Ovary (tissue), 9 donors: ENCODE measurements around the gene SLC13A2. TPM values are rescaled to one million over a fixed set of nuclear protein-coding genes. Genes with fewer than 3 reads are reported as not detected.
"Not testable (repeated sequence)": the region's sequence is repeated elsewhere in the genome, so short reads cannot be mapped to it uniquely, and the experiment has no call there.

ENCODE experiments used
- DNase-seq, 5 donors: peaks; one replicate each; pipeline ENCODE4 v3.0.0-alpha.2; 2019 to 2020
- H3K27ac ChIP-seq, 2 donors: fragments of 200-600 bp; one replicate each; pipeline versions ENCODE4 v1.5.1 to v1.8.0; 2019 to 2022
- H3K27me3 ChIP-seq: fragments of 200-600 bp; one replicate; pipeline ENCODE4 v1.8.0; 2022
- H3K36me3 ChIP-seq: fragments of 200-600 bp; sonication (generic); one replicate; pipeline ENCODE4 v1.5.1; 2019
- H3K4me1 ChIP-seq: one replicate; pipeline ENCODE4 v1.8.1; 2013; ENCODE audit warnings: mild to moderate bottlenecking, moderate library complexity; ENCODE audit not compliant: insufficient read depth
- H3K4me3 ChIP-seq: fragments of 200-600 bp; sonication (generic); one replicate; pipeline ENCODE4 v1.5.1; 2017
- H3K9me3 ChIP-seq, 2 donors: fragments of 200-600 bp in 1 of 2; sonication (generic) in 1 of 2; one replicate each; pipeline versions ENCODE4 v1.5.1 to v1.8.1; 2013 to 2019; ENCODE audit warnings: mild to moderate bottlenecking in 1 of 2, moderate library complexity in 1 of 2
- EP300 ChIP-seq: sonication (generic); formaldehyde crosslinking; IDR thresholded peaks from one replicate; pipeline ENCODE4 v1.6.1; 2017; ENCODE audit warnings: antibody characterized with exemption
- POLR2A ChIP-seq: fragments of 450-650 bp; IDR thresholded peaks from one replicate; pipeline ENCODE4 v1.6.1; 2017; ENCODE audit warnings: antibody characterized with exemption, mild to moderate bottlenecking, moderate library complexity
- WGBS, 3 donors: extraction: QIAGEN DNeasy Blood & Tissue Kit in 1 of 3; methylation state at CpG; one replicate each; pipeline versions ENCODE4 v1.1.5 to v1.1.7; 2013 to 2017; 5-methylcytosine and 5-hydroxymethylcytosine counted together
- intact Hi-C, 4 donors: fragments of 100-400 bp; cut with DNase I; formaldehyde crosslinking; loops; one replicate each; pipeline versions ENCODE4 v1.11.0 to v1.15.1; 2022 to 2023
- polyA plus RNA-seq, 2 donors: library from polyadenylated mRNA; stranded (reverse); fragments of 200-250 nt in 1 of 2; fragments of 350-450 nt in 1 of 2; fragmentation: Illumina TruSeq in 1 of 2; extraction: RNeasy Lipid Tissue Mini Kit (QIAGEN cat#74804) in 1 of 2; gene quantifications; one replicate each; pipeline ENCODE4 v1.2.3, GENCODE V29; 2013 to 2014
- total RNA-seq, 7 donors: library from RNA; depleted of rRNA in 2 of 7; stranded (reverse); fragments of >200 nt in 2 of 7; fragmentation: NEBNext Ultra II Directional in 3 of 7; extraction: Animal tissue kit (Norgen Biotek cat#: 25700) in 3 of 7; gene quantifications; one replicate each; pipeline versions ENCODE4 v1.1.0 to v1.2.4, GENCODE V29; 2016 to 2023
- TF ChIP-seq, protein P1 (sequence below), 3 donors: fragments of 450-650 bp in 2 of 3; fragments of 200-600 bp in 1 of 3; IDR thresholded peaks; one replicate each; pipeline versions ENCODE4 v1.5.1 to v1.8.0; 2016 to 2022; ENCODE audit warnings: antibody characterized with exemption in 3 of 3, mild to moderate bottlenecking in 1 of 3
- donor health status: DM: no; HTN: no; CAD: no; lungs with moderate emphysema.
- donor health status: DM: no; HTN: no; CAD: no.
- donor health status: Bipolar disorder and iron deficiency.
- donor health status: DM: yes; HTN: yes; CAD: no.
- donor health status: DM: no; HTN: no; CAD: no.
- donor health status: DM: yes; HTN: yes; CAD: no.

Gene SLC13A2
- total and polyA plus RNA-seq, 9 donors = 0.95 TPM; not detected in 8

DNA sequence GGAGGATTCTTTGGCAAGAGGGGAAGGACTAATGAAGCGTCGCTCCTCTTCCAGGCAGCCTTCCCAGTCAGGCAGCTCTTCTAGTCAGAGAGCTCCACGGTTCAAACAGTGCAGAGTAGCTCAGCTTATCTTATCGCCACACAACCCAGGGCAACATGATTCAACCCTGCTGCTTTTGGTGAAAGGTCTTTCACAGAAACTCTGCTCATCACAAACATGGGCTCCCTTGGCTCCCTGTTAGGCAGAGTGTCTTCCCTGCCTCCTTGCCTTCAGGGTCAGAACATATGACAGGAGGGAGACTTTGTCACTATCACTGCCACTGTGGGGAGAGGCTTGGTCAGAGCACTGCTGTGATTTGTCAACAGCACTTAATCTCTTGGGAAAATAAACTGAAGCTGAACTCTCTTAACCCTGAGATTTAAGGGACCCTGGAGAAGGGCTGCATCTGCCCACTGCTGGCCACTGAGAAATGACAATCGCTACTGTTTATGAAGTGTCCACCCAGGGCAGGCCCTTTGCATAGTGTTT lies 6.9 kb upstream of the SLC13A2 start:
- H3K27ac ChIP-seq = no peak overlapping the region
- no peaks in the 10 kb centered on the region for H3K9me3 ChIP-seq
- no peaks in the 10 kb centered on the region for H3K4me1 ChIP-seq
- H3K36me3 ChIP-seq = no peaks in the 10 kb centered on the region
- no peaks in the 10 kb centered on the region for H3K27me3 ChIP-seq
- no peak overlapping the region for H3K4me3 ChIP-seq
- intact Hi-C loops = no loop called here
- WGBS, 3 donors = 40 to 54% (median 42%) methylated on average over 5 of the region's 5 CpGs
- no peak for TF ChIP-seq POLR2A
- no peak for TF ChIP-seq EP300
- TF ChIP-seq, protein P1, sequence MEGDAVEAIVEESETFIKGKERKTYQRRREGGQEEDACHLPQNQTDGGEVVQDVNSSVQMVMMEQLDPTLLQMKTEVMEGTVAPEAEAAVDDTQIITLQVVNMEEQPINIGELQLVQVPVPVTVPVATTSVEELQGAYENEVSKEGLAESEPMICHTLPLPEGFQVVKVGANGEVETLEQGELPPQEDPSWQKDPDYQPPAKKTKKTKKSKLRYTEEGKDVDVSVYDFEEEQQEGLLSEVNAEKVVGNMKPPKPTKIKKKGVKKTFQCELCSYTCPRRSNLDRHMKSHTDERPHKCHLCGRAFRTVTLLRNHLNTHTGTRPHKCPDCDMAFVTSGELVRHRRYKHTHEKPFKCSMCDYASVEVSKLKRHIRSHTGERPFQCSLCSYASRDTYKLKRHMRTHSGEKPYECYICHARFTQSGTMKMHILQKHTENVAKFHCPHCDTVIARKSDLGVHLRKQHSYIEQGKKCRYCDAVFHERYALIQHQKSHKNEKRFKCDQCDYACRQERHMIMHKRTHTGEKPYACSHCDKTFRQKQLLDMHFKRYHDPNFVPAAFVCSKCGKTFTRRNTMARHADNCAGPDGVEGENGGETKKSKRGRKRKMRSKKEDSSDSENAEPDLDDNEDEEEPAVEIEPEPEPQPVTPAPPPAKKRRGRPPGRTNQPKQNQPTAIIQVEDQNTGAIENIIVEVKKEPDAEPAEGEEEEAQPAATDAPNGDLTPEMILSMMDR (IDR thresholded peaks at IDR 0.05) = no peak
- no peak for DNase-seq

- no peak for DNase-seq
- Histone ChIP-seq H3K4me1 (no peaks in the 10 kb centered on the region), H3K27ac (no peak overlapping the region), H3K27me3 (no peaks in the 10 kb centered on the region), H3K9me3 (no peaks in the 10 kb centered on the region), H3K36me3 (no peaks in the 10 kb centered on the region), H3K4me3 (no peak overlapping the region)
- intact Hi-C loops = no loop called here
- WGBS, 3 donors = 60 to 75% (median 69%) methylated on average over 17 of the region's 17 CpGs
- TF ChIP-seq, protein P1 (IDR thresholded peaks at IDR 0.05) = no peak
- no peak for TF ChIP-seq EP300
- TF ChIP-seq POLR2A = no peak
Measured at GRCh38 chr17:28467456-28468025, 5.9 kb upstream of the SLC13A2 start.

DNA sequence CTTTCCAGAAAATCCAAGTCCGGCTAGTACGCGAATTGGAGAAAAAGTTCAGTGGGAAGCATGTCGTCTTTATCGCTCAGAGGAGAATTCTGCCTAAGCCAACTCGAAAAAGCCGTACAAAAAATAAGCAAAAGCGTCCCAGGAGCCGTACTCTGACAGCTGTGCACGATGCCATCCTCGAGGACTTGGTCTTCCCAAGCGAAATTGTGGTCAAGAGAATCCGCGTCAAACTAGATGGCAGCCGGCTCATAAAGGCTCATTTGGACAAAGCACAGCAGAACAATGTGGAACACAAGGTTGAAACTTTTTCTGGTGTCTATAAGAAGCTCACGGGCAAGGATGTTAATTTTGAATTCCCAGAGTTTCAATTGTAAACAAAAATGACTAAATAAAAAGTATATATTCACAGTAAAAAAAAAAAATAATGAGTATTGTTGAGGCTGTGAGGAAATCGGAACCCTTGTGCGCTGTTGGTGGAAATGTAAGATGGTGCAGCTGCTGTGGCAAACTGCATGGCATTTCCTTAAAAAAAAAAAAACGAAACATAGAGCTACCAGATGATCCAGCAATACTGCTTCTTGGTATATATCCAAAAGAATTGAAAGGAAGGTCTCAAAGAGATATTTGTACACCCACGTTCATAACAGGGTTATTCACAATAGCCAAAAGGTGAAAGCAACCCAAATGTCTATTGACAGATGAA lies 5.3 kb upstream of the SLC13A2 start:
- H3K27me3 ChIP-seq, H3K4me3 ChIP-seq, intact Hi-C loops, H3K36me3 ChIP-seq, H3K27ac ChIP-seq, H3K9me3 ChIP-seq, DNase-seq, H3K4me1 ChIP-seq: not testable (repeated sequence)
- WGBS, 3 donors = 76 to 87% (median 82%) methylated on average over 19 to 20 of the region's 20 CpGs

DNA sequence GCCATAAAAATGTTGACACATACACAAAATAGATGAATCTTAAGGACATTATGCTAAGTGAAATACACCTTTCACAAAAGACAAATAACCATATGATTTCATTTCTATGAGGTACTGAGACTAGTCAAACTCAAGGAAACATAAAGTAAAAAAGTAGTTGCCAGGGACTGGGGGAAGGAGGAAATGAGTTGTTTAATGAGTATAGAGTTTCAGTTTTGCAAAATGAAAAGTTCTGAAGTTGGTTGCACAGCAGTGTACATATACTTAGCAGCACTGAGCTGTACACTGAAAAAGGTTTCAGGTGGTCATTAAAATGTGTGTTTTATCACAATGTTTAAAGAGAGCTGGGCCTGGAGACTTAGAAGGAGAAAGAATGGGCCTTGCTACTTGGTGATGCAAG lies 4.7 kb upstream of the SLC13A2 start:
- H3K4me1 ChIP-seq = no peaks in the 10 kb centered on the region
- TF ChIP-seq POLR2A = no peak
- TF ChIP-seq, protein P1 (IDR thresholded peaks at IDR 0.05) = no peak
- TF ChIP-seq EP300 = no peak
- H3K36me3 ChIP-seq = no peaks in the 10 kb centered on the region
- no peak overlapping the region for H3K27ac ChIP-seq
- no peaks in the 10 kb centered on the region for H3K27me3 ChIP-seq
- DNase-seq = no peak
- intact Hi-C loops = no loop called here
- no peak overlapping the region for H3K4me3 ChIP-seq
- no peaks in the 10 kb centered on the region for H3K9me3 ChIP-seq

GRCh38 chr17:28469376-28469775 lies 4.1 kb upstream of the SLC13A2 start:
- no peaks in the 10 kb centered on the region for H3K27me3 ChIP-seq

More at GRCh38 chr17:28469376-28469775, 4.1 kb upstream of the SLC13A2 start:
- Histone ChIP-seq H3K36me3 (no peaks in the 10 kb centered on the region), H3K9me3 (no peaks in the 10 kb centered on the region), H3K4me1 (no peaks in the 10 kb centered on the region), H3K4me3 (no peak overlapping the region), H3K27ac (no peak overlapping the region)
- no peak for TF ChIP-seq EP300
- no peak for DNase-seq
- intact Hi-C loops = no loop called here
- 86 to 88% (median 86%) methylated on average over 8 of the region's 8 CpGs for WGBS, 3 donors
